ENCODE data around the gene RRP9.

The RRP9 gene

GRCh38 chr3:51940648-51941462 lies 849 bp downstream of the RRP9 start:
- H3K27ac ChIP-seq, result peak overlapping the region; percentile 84
- H3K4me2 ChIP-seq, result peak overlapping the region; percentile 77
- H3K9ac ChIP-seq, result peak overlapping the region; percentile 90
- H3K9me3 ChIP-seq, result no peaks in the 10 kb centered on the region
- no peaks in the 10 kb centered on the region for H3K27me3 ChIP-seq
- peaks cover 48% of the 10 kb centered on the region for H4K20me1 ChIP-seq
- peaks cover 55% of the 10 kb centered on the region for H3K4me1 ChIP-seq
- peak overlapping the region; percentile 87 for H3K4me3 ChIP-seq
- peaks cover 36% of the 10 kb centered on the region for H3K36me3 ChIP-seq
- no peak for TF ChIP-seq Cebpa-rat (IDR thresholded peaks at IDR 0.05)

GRCh38 chr3:51938780-51939425 lies 2.8 kb downstream of the RRP9 start:
- Histone ChIP-seq H3K36me3 (peaks cover 56% of the 10 kb centered on the region), H3K27ac (no peak overlapping the region), H3K4me2 (0 out of 2 replicates have a peak overlapping the region, but pooled peaks have one; percentile 7), H3K4me3 (no peak overlapping the region), H3K9me3 (no peaks in the 10 kb centered on the region), H4K20me1 (peaks cover 60% of the 10 kb centered on the region), H3K4me1 (peaks cover 48% of the 10 kb centered on the region), H3K9ac (peak overlapping the region; percentile 38; the same call in 1 of the 2 replicates), H3K27me3 (no peaks in the 10 kb centered on the region)
- no peak for TF ChIP-seq Cebpa-rat (IDR thresholded peaks at IDR 0.05)

GRCh38 chr3:51937611-51938450 lies 3.9 kb downstream of the RRP9 start:
- no peak overlapping the region for H3K9ac ChIP-seq
- H3K4me1 ChIP-seq, result peaks cover 38% of the 10 kb centered on the region
- H4K20me1 ChIP-seq, result peaks cover 66% of the 10 kb centered on the region
- no peak overlapping the region for H3K4me2 ChIP-seq
- peaks cover 66% of the 10 kb centered on the region for H3K36me3 ChIP-seq
- no peak overlapping the region for H3K27ac ChIP-seq
- no peak overlapping the region for H3K4me3 ChIP-seq
- H3K9me3 ChIP-seq, result no peaks in the 10 kb centered on the region
- H3K27me3 ChIP-seq, result no peaks in the 10 kb centered on the region
- TF ChIP-seq Cebpa-rat (IDR thresholded peaks at IDR 0.05), result no peak

- Histone ChIP-seq H4K20me1 (peaks cover 66% of the 10 kb centered on the region), H3K9me3 (no peaks in the 10 kb centered on the region), H3K4me2 (no peak overlapping the region), H3K27me3 (no peaks in the 10 kb centered on the region), H3K9ac (no peak overlapping the region), H3K4me1 (peaks cover 30% of the 10 kb centered on the region), H3K36me3 (peaks cover 72% of the 10 kb centered on the region), H3K4me3 (no peak overlapping the region), H3K27ac (no peak overlapping the region)
- TF ChIP-seq Cebpa-rat (IDR thresholded peaks at IDR 0.05), result no peak
Measured at GRCh38 chr3:51937014-51937413, 4.7 kb downstream of the RRP9 start.

GRCh38 chr3:51935886-51936755 lies 5.6 kb downstream of the RRP9 start:
- Histone ChIP-seq H3K9ac (no peak overlapping the region), H4K20me1 (peaks cover 75% of the 10 kb centered on the region), H3K36me3 (peaks cover 80% of the 10 kb centered on the region), H3K9me3 (no peaks in the 10 kb centered on the region), H3K4me1 (peaks cover 28% of the 10 kb centered on the region), H3K27me3 (no peaks in the 10 kb centered on the region), H3K4me2 (no peak overlapping the region), H3K27ac (no peak overlapping the region), H3K4me3 (no peak overlapping the region)
- no peak for TF ChIP-seq Cebpa-rat (IDR thresholded peaks at IDR 0.05)

GRCh38 chr3:51934991-51935885 lies 6.5 kb downstream of the RRP9 start:
- peaks cover 19% of the 10 kb centered on the region for H3K4me1 ChIP-seq
- H3K9me3 ChIP-seq, result no peaks in the 10 kb centered on the region
- peaks cover 73% of the 10 kb centered on the region for H4K20me1 ChIP-seq
- no peak overlapping the region for H3K9ac ChIP-seq
- H3K4me3 ChIP-seq, result no peak overlapping the region
- H3K4me2 ChIP-seq, result no peak overlapping the region
- no peak overlapping the region for H3K27ac ChIP-seq
- H3K27me3 ChIP-seq, result no peaks in the 10 kb centered on the region
- TF ChIP-seq Cebpa-rat (IDR thresholded peaks at IDR 0.05), result no peak
- peaks cover 88% of the 10 kb centered on the region for H3K36me3 ChIP-seq

GRCh38 chr3:51934139-51934850 lies 7.4 kb downstream of the RRP9 start:
- Histone ChIP-seq H4K20me1 (peaks cover 73% of the 10 kb centered on the region), H3K4me2 (no peak overlapping the region), H3K4me1 (peaks cover 9% of the 10 kb centered on the region), H3K4me3 (no peak overlapping the region), H3K27ac (no peak overlapping the region), H3K9ac (no peak overlapping the region), H3K36me3 (peaks cover 86% of the 10 kb centered on the region), H3K27me3 (no peaks in the 10 kb centered on the region), H3K9me3 (no peaks in the 10 kb centered on the region)
- TF ChIP-seq Cebpa-rat (IDR thresholded peaks at IDR 0.05), result no peak

Data from BLaER1 (cell line).